A673 (cell line): Measurements from ENCODE around the gene OSGIN1. TPM values are rescaled to one million over a fixed set of nuclear protein-coding genes. Genes with fewer than 3 reads are reported as not detected.

Source experiments
- BruUV-seq: library from RNA; stranded (reverse); fragments of 400-500 nt; replicated peaks from 2 replicates; lab custom pipeline; 2021; lab: Mats Ljungman, UMichigan
- CTCF ChIA-PET: fragments of 300-600 bp; sonication (Branson Sonifier 250); formaldehyde crosslinking; loops from one replicate; lab custom pipeline; 2022; ENCODE audit warnings: antibody characterized with exemption; lab: Charles Lee
- POLR2A ChIA-PET: fragments of 300-600 bp; sonication (Branson Sonifier 250); formaldehyde crosslinking; loops from one replicate; lab custom pipeline; 2022; ENCODE audit warnings: antibody characterized with exemption; ENCODE audit not compliant: low non-redundant PET; lab: Charles Lee
- DNase-seq: peaks from one replicate; pipeline ENCODE4 v3.0.0-alpha.2; 2015; ENCODE audit warnings: low spot score
- H3K27ac ChIP-seq: fragments of 200-600 bp; sonication (generic); 2 replicates; pipeline ENCODE4 v1.5.1; 2016; ENCODE audit warnings: mixed run types, low read depth, mild to moderate bottlenecking, mixed read lengths, antibody characterized with exemption, low read length; ENCODE audit not compliant: poor library complexity, severe bottlenecking
- H3K27me3 ChIP-seq: fragments of 200-600 bp; sonication (generic); replicated peaks from 2 replicates; pipeline ENCODE4 v1.6.1; 2017; ENCODE audit warnings: mixed run types, low read depth, mild to moderate bottlenecking, mixed read lengths, antibody characterized with exemption, low read length; ENCODE audit not compliant: insufficient read depth, poor library complexity
- H3K36me3 ChIP-seq: fragments of 200-600 bp; sonication (generic); 2 replicates; pipeline ENCODE4 v1.6.1; 2016; ENCODE audit warnings: mixed run types, mild to moderate bottlenecking, mixed read lengths, antibody characterized with exemption, low read length; ENCODE audit not compliant: insufficient read depth, poor library complexity, severe bottlenecking
- H3K4me1 ChIP-seq: fragments of 200-600 bp; sonication (generic); 2 replicates; pipeline ENCODE4 v1.6.1; 2017; ENCODE audit warnings: mixed run types, mild to moderate bottlenecking, mixed read lengths, antibody characterized with exemption, low read length; ENCODE audit not compliant: insufficient read depth, poor library complexity, severe bottlenecking
- H3K4me3 ChIP-seq: fragments of 200-600 bp; sonication (generic); 2 replicates; pipeline ENCODE4 v1.5.1; 2016; ENCODE audit warnings: low read depth, mixed run types, mild to moderate bottlenecking, mixed read lengths, low read length; ENCODE audit not compliant: poor library complexity, severe bottlenecking
- H3K9me3 ChIP-seq: fragments of 200-600 bp; sonication (generic); 2 replicates; pipeline ENCODE4 v1.6.1; 2016; ENCODE audit warnings: mixed run types, low read depth, mild to moderate bottlenecking, mixed read lengths, antibody characterized with exemption, low read length; ENCODE audit not compliant: poor library complexity, severe bottlenecking
- CTCF ChIP-seq: fragments of 300-800, 200-600 bp; sonication (generic); conservative IDR thresholded peaks from 2 replicates; pipeline ENCODE4 v1.5.1; 2017; ENCODE audit warnings: low read depth, mild to moderate bottlenecking, antibody characterized with exemption, low read length, moderate library complexity, mixed read lengths
- EZH2 ChIP-seq: fragments of 200-600 bp; sonication (generic); IDR thresholded peaks from 2 replicates; pipeline ENCODE4 v1.6.1; 2017; ENCODE audit warnings: borderline replicate concordance, low read depth, mild to moderate bottlenecking, mixed read lengths, antibody characterized with exemption, low read length; ENCODE audit not compliant: poor library complexity, severe bottlenecking
- intact Hi-C: fragments of 100-400 bp; cut with micrococcal nuclease; formaldehyde crosslinking; loops from one replicate; pipeline ENCODE4 v1.10.0; 2022; ENCODE audit not compliant: unreplicated experiment
- total RNA-seq: library from RNA; stranded (reverse); gene quantifications from 2 replicates; pipeline ENCODE4 v1.2.3, GENCODE V29; 2021

OSGIN1 gene
- total RNA-seq, 1 experiment from 2014 or later, result 2.4 TPM

GRCh38 chr16:83920894-83921491 is 32.0 kb upstream of the OSGIN1 start:
- no TSS peak for BruUV-seq
- intact Hi-C loops, result no loop called here
- Histone ChIP-seq H3K4me1 (no peaks in the 10 kb centered on the region), H3K27me3 (no peaks in the 10 kb centered on the region), H3K9me3 (no peaks in the 10 kb centered on the region), H3K27ac (no peak overlapping the region), H3K36me3 (no peaks in the 10 kb centered on the region), H3K4me3 (no peak overlapping the region)
- TF ChIP-seq EZH2 (no peak), CTCF (no peak)
- ChIA-PET POLR2A (no interaction called here), CTCF (no interaction called here)
- no peak for DNase-seq

- POLR2A ChIA-PET, result no interaction called here
- no peak for DNase-seq
- intact Hi-C loops, result no loop called here
Measured at GRCh38 chr16:83923581-83924365, 29.3 kb upstream of the OSGIN1 start.

GRCh38 chr16:83924686-83925085 is 28.4 kb upstream of the OSGIN1 start:
- intact Hi-C loops, result no loop called here
- ChIA-PET CTCF (no interaction called here), POLR2A (no interaction called here)
- Histone ChIP-seq H3K36me3 (no peaks in the 10 kb centered on the region), H3K4me3 (no peak overlapping the region), H3K27ac (no peak overlapping the region), H3K27me3 (peaks cover under 1% of the 10 kb centered on the region), H3K4me1 (no peaks in the 10 kb centered on the region), H3K9me3 (no peaks in the 10 kb centered on the region)
- no TSS peak for BruUV-seq
- no peak for DNase-seq
- no peak for TF ChIP-seq CTCF
- no peak for TF ChIP-seq EZH2

More at GRCh38 chr16:83923581-83924365, 29.3 kb upstream of the OSGIN1 start:
- BruUV-seq, result no TSS peak
- H3K27ac ChIP-seq, result no peak overlapping the region
- H3K36me3 ChIP-seq, result no peaks in the 10 kb centered on the region
- CTCF ChIA-PET, result interaction anchor here (0.6 kb wide), 1 partner anchor 101 kb away, joined by 4 read pairs; no protein-coding TSS in a partner anchor
- H3K9me3 ChIP-seq, result no peaks in the 10 kb centered on the region
- no peaks in the 10 kb centered on the region for H3K27me3 ChIP-seq
- H3K4me1 ChIP-seq, result no peaks in the 10 kb centered on the region
- no peak for TF ChIP-seq EZH2
- TF ChIP-seq CTCF, result no peak
- H3K4me3 ChIP-seq, result no peak overlapping the region
